B cell (primary cell): ENCODE measurements around the gene PXN. TPM values are rescaled to one million over a fixed set of nuclear protein-coding genes. Genes with fewer than 3 reads are reported as not detected.
"Not testable (repeated sequence)": the region's sequence is repeated elsewhere in the genome, so short reads cannot be mapped to it uniquely, and the experiment has no call there.

ENCODE experiments used
- ATAC-seq: fragments of 200-7000 bp; cut with Tn5 transposase; one replicate; pipeline ENCODE4 v1.10.0; 2021; ENCODE audit warnings: low read depth, mild to moderate bottlenecking, moderate number of reproducible peaks, moderate library complexity
- CTCF ChIA-PET: fragments of 350-600 bp; sonication (Branson Sonifier 250); formaldehyde crosslinking; loops from one replicate; lab custom pipeline; 2021; ENCODE audit warnings: antibody characterized with exemption, inconsistent platforms; lab: Charles Lee
- POLR2A ChIA-PET: fragments of 350-600 bp; sonication (Branson Sonifier 250); formaldehyde crosslinking; loops from one replicate; lab custom pipeline; 2021; ENCODE audit warnings: antibody characterized with exemption; lab: Charles Lee
- DNase-seq: peaks from one replicate; pipeline ENCODE4 v3.0.0; 2013
- H2AFZ ChIP-seq: 2 replicates; pipeline ENCODE4 v1.6.1; 2012; ENCODE audit warnings: mild to moderate bottlenecking, low read depth, low read length; ENCODE audit not compliant: insufficient read depth, poor library complexity, severe bottlenecking
- H3K27ac ChIP-seq, 2 donors: 1 replicate in 1 of 2; 2 replicates in 1 of 2; pipeline ENCODE4 v1.5.1; 2012 to 2013; ENCODE audit warnings: low read length in 2 of 2, mild to moderate bottlenecking in 2 of 2, moderate library complexity in 1 of 2
- H3K27me3 ChIP-seq, 4 experiments: fragments of 200-600 bp in 1 of 4; sonication (generic) in 1 of 4; replicated peaks in 1 of 4; 1 replicate in 2 of 4; 2 replicates in 2 of 4; pipeline versions ENCODE4 v1.6.1 to v1.7.0; 2013 to 2016; ENCODE audit warnings: low read length in 3 of 4, mild to moderate bottlenecking in 2 of 4, mixed read lengths in 1 of 4, moderate library complexity in 1 of 4; ENCODE audit not compliant: insufficient read depth in 4 of 4, control insufficient read depth in 3 of 4; ENCODE audit errors: control extremely low read depth in 1 of 4
- H3K36me3 ChIP-seq, 2 experiments: replicated peaks in 1 of 2; 1 replicate in 1 of 2; 2 replicates in 1 of 2; pipeline versions ENCODE4 v1.6.1 to v1.7.1; 2013; ENCODE audit warnings: low read length in 1 of 2; ENCODE audit not compliant: insufficient read depth in 2 of 2, control insufficient read depth in 1 of 2; ENCODE audit errors: control extremely low read depth in 1 of 2, extremely low read depth in 1 of 2
- H3K4me1 ChIP-seq, 2 donors: fragments of 200-600 bp in 1 of 2; sonication (generic) in 1 of 2; 1 replicate in 1 of 2; 2 replicates in 1 of 2; pipeline versions ENCODE4 v1.5.1 to v1.6.1; 2013 to 2017; ENCODE audit warnings: low read length in 2 of 2; ENCODE audit not compliant: control insufficient read depth in 2 of 2, insufficient read depth in 2 of 2
- H3K4me2 ChIP-seq: replicated peaks from 2 replicates; pipeline ENCODE3; 2012; ENCODE audit warnings: mild to moderate bottlenecking, low read depth, low read length; ENCODE audit not compliant: poor library complexity, severe bottlenecking
- H3K4me3 ChIP-seq, 5 experiments: fragments of 200-600 bp in 1 of 5; sonication (generic) in 1 of 5; 1 replicate in 3 of 5; 2 replicates in 2 of 5; pipeline versions ENCODE4 v1.5.1 to v1.7.0; 2011 to 2016; ENCODE audit warnings: low read length in 4 of 5, mild to moderate bottlenecking in 4 of 5, low read depth in 2 of 5, control low read depth in 1 of 5, moderate library complexity in 1 of 5; ENCODE audit not compliant: insufficient read depth in 1 of 5; ENCODE audit errors: control extremely low read depth in 1 of 5, extremely low read depth in 1 of 5
- H3K79me2 ChIP-seq: fragments of 200-600 bp; sonication (generic); one replicate; pipeline ENCODE4 v1.6.0; 2016; ENCODE audit warnings: low read length; ENCODE audit not compliant: control insufficient read depth, insufficient read depth
- H3K9ac ChIP-seq: fragments of 200-600 bp; sonication (generic); 2 replicates; pipeline ENCODE4 v1.6.1; 2017; ENCODE audit warnings: mild to moderate bottlenecking, low read length, moderate library complexity
- H3K9me3 ChIP-seq, 3 donors: one replicate each; pipeline versions ENCODE4 v1.6.1 to v1.7.1; 2013; ENCODE audit warnings: low read length in 2 of 3; ENCODE audit not compliant: control insufficient read depth in 2 of 3, insufficient read depth in 1 of 3; ENCODE audit errors: control extremely low read depth in 1 of 3
- H4K20me1 ChIP-seq: 2 replicates; pipeline ENCODE4 v1.6.0; 2012; ENCODE audit warnings: mild to moderate bottlenecking, low read length; ENCODE audit not compliant: insufficient read depth, control insufficient read depth, poor library complexity, severe bottlenecking
- H3K27ac Mint-ChIP-seq: one replicate; pipeline ENCODE4 v1.8.0; 2021; ENCODE audit warnings: mixed read lengths
- H3K27me3 Mint-ChIP-seq: one replicate; pipeline ENCODE4 v1.8.0; 2021; ENCODE audit warnings: mixed read lengths
- H3K4me1 Mint-ChIP-seq: one replicate; pipeline ENCODE4 v1.8.0; 2021; ENCODE audit warnings: mixed read lengths
- H3K4me3 Mint-ChIP-seq: one replicate; pipeline ENCODE4 v1.8.0; 2021; ENCODE audit warnings: mixed read lengths
- H3K9me3 Mint-ChIP-seq: one replicate; pipeline ENCODE4 v1.8.0; 2022; ENCODE audit warnings: mixed read lengths; ENCODE audit not compliant: insufficient read depth
- EZH2 ChIP-seq: IDR thresholded peaks from 2 replicates; pipeline ENCODE4 v1.6.1; 2012; ENCODE audit warnings: borderline replicate concordance, low read depth, mild to moderate bottlenecking, moderate library complexity, low read length; ENCODE audit not compliant: insufficient read depth, poor library complexity, severe bottlenecking
- WGBS: methylation state at CpG from one replicate; pipeline ENCODE4 v1.1.5; 2013; ENCODE audit warnings: missing lambda C conversion rate; ENCODE audit not compliant: insufficient coverage; 5-methylcytosine and 5-hydroxymethylcytosine counted together
- intact Hi-C: fragments of 100-400 bp; cut with micrococcal nuclease; formaldehyde crosslinking; loops from one replicate; pipeline ENCODE4 v1.10.0; 2022
- polyA plus RNA-seq: library from polyadenylated mRNA; depleted of rRNA; stranded (reverse); fragments of >200 nt; gene quantifications from 2 replicates; pipeline ENCODE4 v1.2.3, GENCODE V29; 2012
- total RNA-seq, 2 donors: library from RNA; stranded (reverse); fragments of 120-200 nt in 1 of 2; gene quantifications; 1 replicate in 1 of 2; 2 replicates in 1 of 2; pipeline versions ENCODE4 v1.2.3 to v1.2.4, GENCODE V29; 2013 to 2022
- TF ChIP-seq, protein P1 (sequence below): fragments of 200-600 bp; IDR thresholded peaks from one replicate; pipeline ENCODE4 v1.8.0; 2022; ENCODE audit warnings: antibody characterized with exemption, mild to moderate bottlenecking

PXN gene
- total and polyA plus RNA-seq, 2 donors (not counting 1 experiment from before 2014, with no cell fraction given), result 2.0 to 3.1 TPM

DNA sequence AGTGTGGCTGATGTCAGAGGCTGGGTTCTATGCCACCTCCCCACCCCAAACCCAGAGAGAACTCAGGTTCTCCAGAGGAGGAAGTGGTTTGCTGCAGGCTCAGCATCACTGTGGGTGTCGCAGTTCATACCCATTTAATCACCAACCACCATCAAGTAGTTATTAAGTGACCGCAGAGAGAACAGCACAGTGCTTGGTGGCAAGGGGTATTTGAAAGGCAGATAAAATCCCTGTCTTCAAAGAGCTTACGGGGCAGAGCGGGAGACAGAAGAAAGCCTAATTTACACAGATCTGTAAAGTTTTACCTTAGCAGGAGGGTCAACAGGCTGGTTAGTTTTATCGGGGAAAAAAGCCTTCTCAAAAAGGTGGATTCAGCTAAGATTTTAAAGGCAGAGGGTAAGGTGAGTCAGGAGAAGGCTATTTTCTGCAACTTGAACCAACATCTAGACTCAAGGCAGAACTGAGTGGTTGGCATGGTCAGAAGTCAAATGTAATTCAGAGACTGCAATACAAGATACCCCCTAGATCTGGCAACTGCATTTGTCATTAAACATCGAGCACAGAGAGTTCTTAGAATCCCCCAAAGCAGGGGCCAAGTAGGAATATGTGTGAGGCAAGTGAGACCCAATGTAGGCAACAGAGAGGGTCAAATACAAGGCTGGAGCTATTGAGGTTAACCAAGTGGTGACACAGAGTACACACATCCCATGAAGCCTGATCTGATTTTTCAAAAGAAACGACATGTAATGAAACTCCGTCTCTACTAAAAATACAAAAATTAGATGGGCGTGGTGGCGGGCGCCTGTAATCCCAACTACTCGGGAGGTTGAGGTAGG is 13.2 kb downstream of the PXN start:
- no peak overlapping the region for H3K27ac ChIP-seq
- DNase-seq (peak; percentile 78), ATAC-seq (peak; percentile 77)
- TF ChIP-seq EZH2, result no peak
- TF ChIP-seq, protein P1, sequence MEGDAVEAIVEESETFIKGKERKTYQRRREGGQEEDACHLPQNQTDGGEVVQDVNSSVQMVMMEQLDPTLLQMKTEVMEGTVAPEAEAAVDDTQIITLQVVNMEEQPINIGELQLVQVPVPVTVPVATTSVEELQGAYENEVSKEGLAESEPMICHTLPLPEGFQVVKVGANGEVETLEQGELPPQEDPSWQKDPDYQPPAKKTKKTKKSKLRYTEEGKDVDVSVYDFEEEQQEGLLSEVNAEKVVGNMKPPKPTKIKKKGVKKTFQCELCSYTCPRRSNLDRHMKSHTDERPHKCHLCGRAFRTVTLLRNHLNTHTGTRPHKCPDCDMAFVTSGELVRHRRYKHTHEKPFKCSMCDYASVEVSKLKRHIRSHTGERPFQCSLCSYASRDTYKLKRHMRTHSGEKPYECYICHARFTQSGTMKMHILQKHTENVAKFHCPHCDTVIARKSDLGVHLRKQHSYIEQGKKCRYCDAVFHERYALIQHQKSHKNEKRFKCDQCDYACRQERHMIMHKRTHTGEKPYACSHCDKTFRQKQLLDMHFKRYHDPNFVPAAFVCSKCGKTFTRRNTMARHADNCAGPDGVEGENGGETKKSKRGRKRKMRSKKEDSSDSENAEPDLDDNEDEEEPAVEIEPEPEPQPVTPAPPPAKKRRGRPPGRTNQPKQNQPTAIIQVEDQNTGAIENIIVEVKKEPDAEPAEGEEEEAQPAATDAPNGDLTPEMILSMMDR, result no peak
- POLR2A ChIA-PET, result interaction anchor here (1.0 kb wide), 1 partner anchor 24 kb away, joined by 3 read pairs; no protein-coding TSS in a partner anchor
- intact Hi-C loops, result no loop called here
- H3K27ac Mint-ChIP-seq, result no peak overlapping the region
- H3K27me3 Mint-ChIP-seq, result peaks cover 50% of the 10 kb centered on the region
- peak overlapping the region; percentile 61 for H3K4me2 ChIP-seq
- peaks cover 24% of the 10 kb centered on the region for H4K20me1 ChIP-seq
- peaks cover 59 to 60% of the 10 kb centered on the region in 2 donors for H3K4me1 ChIP-seq
- WGBS, result 90% methylated on average over 2 of the region's 12 CpGs
- H3K9me3 ChIP-seq, result peaks cover 0 to 8% (median 0%) of the 10 kb centered on the region in 3 donors
- peak overlapping the region; percentile 29 for H3K4me3 Mint-ChIP-seq
- H3K4me3 ChIP-seq, result peak overlapping the region in 1 of 5 experiments; percentile 35
- no peaks in the 10 kb centered on the region for H3K9me3 Mint-ChIP-seq
- no peaks in the 10 kb centered on the region for H3K36me3 ChIP-seq
- peaks cover 0 to 73% (median 35%) of the 10 kb centered on the region in 4 experiments for H3K27me3 ChIP-seq
- peak overlapping the region; percentile 13 for H3K9ac ChIP-seq
- peaks cover 51% of the 10 kb centered on the region for H3K4me1 Mint-ChIP-seq
- H2AFZ ChIP-seq, result no peak overlapping the region
- peaks cover 5% of the 10 kb centered on the region for H3K79me2 ChIP-seq
- CTCF ChIA-PET, result interaction anchor here (0.7 to 7.2 kb wide), 3 partner anchors 13 to 51 kb away, joined by 3 to 54 read pairs (median 15); partner anchors contain the start of genes PXN and RPLP0

DNA sequence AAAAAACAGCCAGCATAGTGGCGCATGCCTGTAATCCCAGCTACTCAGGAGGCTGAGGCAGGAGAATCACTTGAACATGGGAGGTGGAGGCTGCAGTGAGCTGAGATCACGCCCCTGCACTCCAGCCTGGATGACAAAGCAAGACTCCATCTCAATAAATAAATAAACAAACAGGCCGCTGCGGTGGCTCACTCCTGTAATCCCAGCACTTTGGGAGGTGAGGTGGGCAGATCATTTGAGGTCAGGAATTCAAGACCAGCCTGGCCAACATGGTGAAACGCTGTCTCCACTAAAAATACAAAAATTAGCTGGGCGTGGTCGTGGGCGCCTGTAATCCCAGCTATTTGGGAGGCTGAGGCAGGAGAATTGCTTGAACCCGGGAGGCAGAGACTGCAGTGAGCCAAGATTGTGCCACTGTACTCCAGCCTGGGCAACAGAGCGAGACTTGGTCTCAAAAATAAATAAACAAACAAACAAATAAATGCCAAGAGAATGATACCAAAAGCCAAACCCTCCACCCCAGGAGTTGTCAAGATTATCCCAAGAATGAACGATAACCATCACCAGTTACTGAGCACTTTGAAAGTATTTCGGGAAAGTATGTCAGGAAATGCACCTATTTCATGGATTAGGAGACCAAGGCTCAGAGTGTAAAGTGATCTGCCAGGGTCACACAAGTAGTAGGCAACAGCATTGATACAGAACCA is 14.0 kb downstream of the PXN start:
- ChIA-PET POLR2A (interaction anchor here (1.0 kb wide), 1 partner anchor 23 kb away, joined by 3 read pairs; no protein-coding TSS in a partner anchor), CTCF (interaction anchor here (1.2 to 7.2 kb wide), 3 partner anchors 14 to 38 kb away, joined by 3 to 54 read pairs (median 15); partner anchors contain the start of gene PXN)
- H4K20me1 ChIP-seq, result peaks cover 24% of the 10 kb centered on the region
- not testable (repeated sequence) for H3K36me3 ChIP-seq, H3K9ac ChIP-seq, H3K4me3 ChIP-seq, ATAC-seq, H3K9me3 Mint-ChIP-seq, H3K27ac ChIP-seq, H3K9me3 ChIP-seq, H2AFZ ChIP-seq, H3K79me2 ChIP-seq, H3K27ac Mint-ChIP-seq, DNase-seq
- Mint-ChIP-seq H3K4me3 (peak overlapping the region; percentile 29), H3K4me1 (peaks cover 51% of the 10 kb centered on the region), H3K27me3 (peaks cover 50% of the 10 kb centered on the region)
- peak overlapping the region; percentile 61 for H3K4me2 ChIP-seq
- H3K27me3 ChIP-seq, result peaks cover 0 to 72% (median 38%) of the 10 kb centered on the region in 4 experiments
- WGBS, result 100% methylated on average over 2 of the region's 12 CpGs
- intact Hi-C loops, result loop anchor here (2.0 kb wide), 1 partner anchor 13 kb away; the partner anchor contains the start of gene PXN
- peaks cover 59 to 60% of the 10 kb centered on the region in 2 donors for H3K4me1 ChIP-seq
